HepG2 (cell line): ENCODE data around the gene TAPBP. TPM values are rescaled to one million over a fixed set of nuclear protein-coding genes. Genes with fewer than 3 reads are reported as not detected.

Experiments
- ATAC-seq: fragments of 200-7000 bp; cut with Tn5 transposase; 3 replicates; pipeline ENCODE4 v1.9.1; 2020; ENCODE audit warnings: mild to moderate bottlenecking, moderate library complexity
- BruUV-seq: library from RNA; stranded (reverse); fragments of 400-500 nt; replicated peaks from 2 replicates; lab custom pipeline; 2021; lab: Mats Ljungman, UMichigan
- CTCF ChIA-PET: fragments of 300-600 bp; formaldehyde crosslinking; extraction: SDS; loops from one replicate; lab custom pipeline; 2021; ENCODE audit warnings: low total read pairs, inconsistent platforms, low intra/inter-chr PET ratio; lab: Yijun Ruan, JAX
- POLR2A ChIA-PET: fragments of 350-600 bp; sonication (Branson Sonifier 250); formaldehyde crosslinking; loops from one replicate; lab custom pipeline; 2020; ENCODE audit warnings: antibody characterized with exemption, inconsistent platforms; lab: Yijun Ruan, JAX
- DNase-seq: peaks from one replicate; pipeline ENCODE4 v3.0.0-alpha.2; 2015; ENCODE audit warnings: low spot score
- FAIRE-seq: peaks from 3 replicates; lab custom pipeline; 2011; peaks lifted over from hg19 to GRCh38; lab: Jason Lieb, UNC
- H2AFZ ChIP-seq: one replicate; pipeline ENCODE4 v1.6.1; 2011; ENCODE audit warnings: low read length, inconsistent platforms
- H3K27ac ChIP-seq: fragments of 300-600 bp; 3 replicates; pipeline ENCODE4 v1.8.0; 2011; ENCODE audit warnings: mixed run types, mild to moderate bottlenecking, mixed read lengths, low read length, inconsistent platforms; ENCODE audit not compliant: insufficient read depth; ENCODE audit errors: extremely low read length
- H3K27me3 ChIP-seq, 2 experiments: fragments of 200-600 bp in 1 of 2; 2 replicates in 1 of 2; 3 replicates in 1 of 2; pipeline versions ENCODE4 v1.6.0 to v1.8.0; 2011; ENCODE audit warnings: low read length in 2 of 2, mild to moderate bottlenecking in 2 of 2, moderate library complexity in 2 of 2, inconsistent platforms in 1 of 2; ENCODE audit not compliant: insufficient read depth in 2 of 2, control insufficient read depth in 1 of 2
- H3K36me3 ChIP-seq, 2 experiments: fragments of 200-600 bp in 1 of 2; replicated peaks in 1 of 2; 2 replicates in 1 of 2; 3 replicates in 1 of 2; pipeline versions ENCODE4 v1.5.1 to v1.8.0; 2011; ENCODE audit warnings: low read length in 2 of 2, inconsistent platforms in 1 of 2; ENCODE audit not compliant: insufficient read depth in 2 of 2, control insufficient read depth in 1 of 2
- H3K4me1 ChIP-seq: 2 replicates; pipeline ENCODE4 v1.5.1; 2012; ENCODE audit warnings: low read length, inconsistent platforms; ENCODE audit not compliant: insufficient read depth
- H3K4me2 ChIP-seq: 2 replicates; pipeline ENCODE4 v1.6.0; 2011; ENCODE audit warnings: low read depth, low read length, inconsistent platforms
- H3K4me3 ChIP-seq, 3 experiments: fragments of 200-600 bp in 1 of 3; sonication (generic), shearing (Covaris generic) in 1 of 3; replicated peaks in 1 of 3; 2 replicates each; pipeline ENCODE4 v1.5.1; 2011 to 2016; ENCODE audit warnings: low read length in 3 of 3, inconsistent platforms in 2 of 3, low read depth in 2 of 3, mild to moderate bottlenecking in 2 of 3, control low read depth in 1 of 3, mixed read lengths in 1 of 3; ENCODE audit not compliant: insufficient read depth in 1 of 3
- H3K79me2 ChIP-seq: one replicate; pipeline ENCODE4 v1.6.1; 2011; ENCODE audit warnings: low read length, inconsistent platforms; ENCODE audit not compliant: insufficient read depth
- H3K9ac ChIP-seq: 2 replicates; pipeline ENCODE4 v1.6.0; 2011; ENCODE audit warnings: mild to moderate bottlenecking, low read depth, low read length, inconsistent platforms; ENCODE audit not compliant: insufficient read depth
- H3K9me3 ChIP-seq: 2 replicates; pipeline ENCODE4 v1.5.1; 2012; ENCODE audit warnings: mild to moderate bottlenecking, low read length
- H4K20me1 ChIP-seq: 2 replicates; pipeline ENCODE4 v1.6.0; 2011; ENCODE audit warnings: inconsistent platforms, mild to moderate bottlenecking, low read length, moderate library complexity; ENCODE audit not compliant: insufficient read depth
- ATF6 ChIP-seq: sonication (generic); formaldehyde crosslinking; conservative IDR thresholded peaks from 2 replicates; pipeline ENCODE4 v1.4.0; 2020; ENCODE audit warnings: missing genetic modification reagents
- GATAD1 ChIP-seq: IDR thresholded peaks from 2 replicates; pipeline ENCODE4 v1.6.1; 2016; ENCODE audit warnings: missing genetic modification reagents, missing compliant biosample characterization
- HOXA3 ChIP-seq: sonication (generic); formaldehyde crosslinking; IDR thresholded peaks from 2 replicates; pipeline ENCODE4 v1.5.0; 2020; ENCODE audit warnings: missing genetic modification reagents
- LBX2 ChIP-seq: sonication (generic); formaldehyde crosslinking; IDR thresholded peaks from 2 replicates; pipeline ENCODE4 v1.5.0; 2020; ENCODE audit warnings: missing genetic modification reagents, mild to moderate bottlenecking, borderline replicate concordance
- NFYC ChIP-seq: IDR thresholded peaks from 2 replicates; pipeline ENCODE4 v1.6.1; 2016; ENCODE audit warnings: missing genetic modification reagents, missing compliant biosample characterization
- WIZ ChIP-seq: sonication (generic); formaldehyde crosslinking; IDR thresholded peaks from 2 replicates; pipeline ENCODE4 v1.5.1; 2020; ENCODE audit warnings: mild to moderate bottlenecking, missing genetic modification reagents
- ZNF331 ChIP-seq: sonication (generic); formaldehyde crosslinking; IDR thresholded peaks from 2 replicates; pipeline ENCODE4 v1.4.0; 2020; ENCODE audit warnings: missing genetic modification reagents
- ZNF639 ChIP-seq: conservative IDR thresholded peaks from 2 replicates; pipeline ENCODE4 v1.6.1; 2018; ENCODE audit warnings: missing genetic modification reagents
- ZNF891 ChIP-seq: sonication (generic); formaldehyde crosslinking; IDR thresholded peaks from 2 replicates; pipeline ENCODE4 v1.5.0; 2020; ENCODE audit warnings: mild to moderate bottlenecking, missing genetic modification reagents
- WGBS: methylation state at CpG from one replicate; pipeline ENCODE4 v1.1.6; 2017; ENCODE audit warnings: low lambda C conversion rate; 5-methylcytosine and 5-hydroxymethylcytosine counted together
- in situ Hi-C: cut with HindIII; loops from 2 replicates; pipeline ENCODE4 v1.10.0; 2017; ENCODE audit warnings: low pct_unique_long_range_greater_than_20kb; ENCODE audit not compliant: extremely low pct_ligation_motif_present
- intact Hi-C: fragments of 100-400 bp; cut with micrococcal nuclease; formaldehyde crosslinking; loops from one replicate; pipeline ENCODE4 v1.10.0; 2022; ENCODE audit not compliant: unreplicated experiment
- polyA plus RNA-seq, 8 experiments: library from polyadenylated mRNA; depleted of rRNA in 3 of 8; stranded (reverse) in 7 of 8; unstranded in 1 of 8; fragments of >200 nt; fragmentation: Illumina TruSeq in 4 of 8; extraction: Trizol in 4 of 8; gene quantifications; 2 replicates each; pipeline versions ENCODE4 v1.2.1 to v1.2.3, GENCODE V29; 2011 to 2016; ENCODE audit warnings: low read depth in 4 of 8, missing spikeins in 1 of 8, mixed read lengths in 1 of 8; ENCODE audit not compliant: insufficient read depth in 1 of 8
- total RNA-seq, 5 experiments: library from RNA; depleted of rRNA; stranded (reverse); fragments of >200 nt; fragmentation: Illumina TruSeq; extraction: Trizol; gene quantifications; 2 replicates each; pipeline ENCODE4 v1.2.3, GENCODE V29; 2016; ENCODE audit warnings: low read depth in 1 of 5
- TF ChIP-seq, protein P1 (sequence below): sonication (generic); formaldehyde crosslinking; IDR thresholded peaks from 2 replicates; pipeline ENCODE4 v1.8.1; 2023; ENCODE audit warnings: mild to moderate bottlenecking, missing genetic modification reagents
- TF ChIP-seq, protein P2 (sequence below): sonication (generic); formaldehyde crosslinking; IDR thresholded peaks from 2 replicates; pipeline ENCODE4 v1.9.0; 2021; ENCODE audit warnings: missing genetic modification reagents, borderline replicate concordance
- TF ChIP-seq, protein P3 (sequence below): sonication (generic); formaldehyde crosslinking; IDR thresholded peaks from 2 replicates; pipeline ENCODE4 v1.5.0; 2020; ENCODE audit warnings: missing genetic modification reagents

Gene TAPBP
- total and polyA plus RNA-seq, 2 of the 13 experiments (the other 11 are each of a cell fraction or from before 2014, with no cell fraction given), result 27.4 to 32.3 TPM

DNA sequence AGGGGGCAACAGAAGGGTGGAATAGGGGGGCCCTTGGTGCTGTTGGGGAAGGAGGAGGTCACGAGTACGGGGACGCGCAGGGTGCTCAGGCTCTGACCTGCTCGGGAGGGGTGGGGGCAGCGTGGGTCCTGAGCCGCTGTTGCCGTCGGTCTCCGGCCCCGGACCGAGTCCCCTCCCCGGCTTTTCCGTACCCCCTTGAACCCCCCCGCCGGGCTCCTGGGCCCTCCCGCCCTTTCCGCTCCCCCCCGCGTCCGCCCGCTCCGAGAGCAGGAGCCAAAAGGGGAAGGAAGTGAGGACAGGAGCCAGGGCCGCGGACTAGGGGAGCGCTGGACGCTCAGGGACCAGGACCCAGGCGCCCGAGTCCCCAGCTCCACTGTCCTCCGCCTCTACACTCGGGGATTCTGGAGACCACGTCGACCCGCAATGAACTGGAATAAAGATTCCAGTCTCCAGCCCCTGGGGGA lies 15.1 kb downstream of the TAPBP start, which contains the start of gene RGL2 (continued):
- TF ChIP-seq, protein P1, sequence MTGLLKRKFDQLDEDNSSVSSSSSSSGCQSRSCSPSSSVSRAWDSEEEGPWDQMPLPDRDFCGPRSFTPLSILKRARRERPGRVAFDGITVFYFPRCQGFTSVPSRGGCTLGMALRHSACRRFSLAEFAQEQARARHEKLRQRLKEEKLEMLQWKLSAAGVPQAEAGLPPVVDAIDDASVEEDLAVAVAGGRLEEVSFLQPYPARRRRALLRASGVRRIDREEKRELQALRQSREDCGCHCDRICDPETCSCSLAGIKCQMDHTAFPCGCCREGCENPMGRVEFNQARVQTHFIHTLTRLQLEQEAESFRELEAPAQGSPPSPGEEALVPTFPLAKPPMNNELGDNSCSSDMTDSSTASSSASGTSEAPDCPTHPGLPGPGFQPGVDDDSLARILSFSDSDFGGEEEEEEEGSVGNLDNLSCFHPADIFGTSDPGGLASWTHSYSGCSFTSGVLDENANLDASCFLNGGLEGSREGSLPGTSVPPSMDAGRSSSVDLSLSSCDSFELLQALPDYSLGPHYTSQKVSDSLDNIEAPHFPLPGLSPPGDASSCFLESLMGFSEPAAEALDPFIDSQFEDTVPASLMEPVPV (CRISPR knock-in tag), result no peak
- TF ChIP-seq ATF6 (CRISPR knock-in tag), result peak; percentile 14; the same call in 1 of the 2 replicates

DNA sequence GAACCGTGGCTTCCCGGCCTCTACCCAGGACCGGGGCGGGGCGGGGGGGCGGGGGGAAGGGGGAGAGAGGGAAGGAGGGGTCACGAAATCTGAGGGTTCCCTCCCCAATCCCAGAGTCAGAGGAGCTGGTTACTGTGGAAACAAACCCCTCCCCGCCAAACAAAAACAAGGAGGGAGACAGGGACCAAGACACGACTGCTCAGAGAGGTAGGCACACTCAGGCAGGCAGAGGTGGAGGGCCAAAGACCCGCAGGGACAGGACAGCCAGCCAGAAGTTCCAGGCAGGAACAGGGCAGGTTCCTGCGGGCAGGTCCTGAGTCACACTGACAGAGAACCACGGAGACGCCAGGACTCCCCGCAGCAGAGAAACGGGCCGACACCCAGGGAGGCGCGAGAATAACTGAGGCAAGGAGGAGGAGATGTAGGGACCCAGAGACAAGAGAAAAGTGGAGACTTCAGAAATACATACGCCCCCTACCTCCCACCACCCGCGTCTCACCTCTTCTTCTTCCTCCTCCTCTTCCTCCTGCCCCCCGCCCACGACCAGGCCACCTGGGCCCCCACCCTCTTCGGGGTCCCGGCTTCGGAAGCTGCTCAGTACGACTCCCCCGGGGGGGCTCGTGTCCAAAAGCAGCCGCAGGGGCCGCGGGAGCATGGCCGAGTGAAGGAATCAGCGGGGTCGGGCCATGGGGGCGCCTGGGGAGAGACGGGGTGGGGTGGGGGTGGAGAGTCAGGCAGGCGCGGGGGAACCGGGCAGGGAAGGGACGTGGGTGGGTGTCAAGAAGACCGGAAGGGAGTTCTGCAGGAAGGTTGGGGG lies 15.7 kb downstream of the TAPBP start:
- peaks cover 27% of the 10 kb centered on the region for H3K4me1 ChIP-seq
- H3K36me3 ChIP-seq, result peaks cover 5 to 10% of the 10 kb centered on the region in 2 experiments; a peak in 2 of 5 replicates
- peak overlapping the region; percentile 92 for H3K4me2 ChIP-seq
- ATAC-seq (peak; percentile 53), DNase-seq (peak; percentile 80), FAIRE-seq (peak; percentile 56)
- WGBS, result 2% methylated on average over 42 of the region's 42 CpGs
- BruUV-seq, result no TSS peak
- H3K27me3 ChIP-seq, result no peaks in the 10 kb centered on the region; a peak in 1 of 5 replicates
- peaks cover 12% of the 10 kb centered on the region for H3K79me2 ChIP-seq
- peak overlapping the region; percentile 92 for H3K9ac ChIP-seq
- ChIA-PET CTCF (interaction anchor here (1.2 to 3.3 kb wide), 3 partner anchors 9 to 93 kb away, joined by 3 to 52 read pairs (median 3); partner anchors contain the start of genes KIFC1, PFDN6 and WDR46), POLR2A (interaction anchor here (1.1 to 4.1 kb wide), 16 partner anchors 9 to 326 kb away, joined by 3 to 57 read pairs (median 8); partner anchors contain the start of genes B3GALT4, HSD17B8, PFDN6 and RPS18)
- no peak overlapping the region for H2AFZ ChIP-seq
- H3K27ac ChIP-seq, result peak overlapping the region; percentile 93
- H4K20me1 ChIP-seq, result no peaks in the 10 kb centered on the region
- no peaks in the 10 kb centered on the region for H3K9me3 ChIP-seq
- peak overlapping the region; percentile 75 to 88 (median 79) for H3K4me3 ChIP-seq
- intact Hi-C loops (loop anchor here (1.0 kb wide), 1 partner anchor 9 kb away; the partner anchor contains the start of genes PFDN6 and WDR46), in situ Hi-C loops (loop anchor here (5.0 to 25.0 kb wide), 2 partner anchors 96 to 114 kb away; partner anchors contain the start of genes CUTA, HSD17B8, PHF1 and RXRB)
- TF ChIP-seq HOXA3 (no peak), NFYC (CRISPR knock-in tag) (no peak), ZNF639 (CRISPR knock-in tag) (no peak), ZNF331 (no peak), LBX2 (no peak), ZNF891 (CRISPR knock-in tag) (no peak), WIZ (CRISPR knock-in tag) (no peak), GATAD1 (CRISPR knock-in tag) (0 out of 2 replicates have a peak, but pooled peaks have one; percentile 39)
- TF ChIP-seq, protein P2, sequence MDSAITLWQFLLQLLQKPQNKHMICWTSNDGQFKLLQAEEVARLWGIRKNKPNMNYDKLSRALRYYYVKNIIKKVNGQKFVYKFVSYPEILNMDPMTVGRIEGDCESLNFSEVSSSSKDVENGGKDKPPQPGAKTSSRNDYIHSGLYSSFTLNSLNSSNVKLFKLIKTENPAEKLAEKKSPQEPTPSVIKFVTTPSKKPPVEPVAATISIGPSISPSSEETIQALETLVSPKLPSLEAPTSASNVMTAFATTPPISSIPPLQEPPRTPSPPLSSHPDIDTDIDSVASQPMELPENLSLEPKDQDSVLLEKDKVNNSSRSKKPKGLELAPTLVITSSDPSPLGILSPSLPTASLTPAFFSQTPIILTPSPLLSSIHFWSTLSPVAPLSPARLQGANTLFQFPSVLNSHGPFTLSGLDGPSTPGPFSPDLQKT (CRISPR knock-in tag), result no peak
- TF ChIP-seq, protein P3, sequence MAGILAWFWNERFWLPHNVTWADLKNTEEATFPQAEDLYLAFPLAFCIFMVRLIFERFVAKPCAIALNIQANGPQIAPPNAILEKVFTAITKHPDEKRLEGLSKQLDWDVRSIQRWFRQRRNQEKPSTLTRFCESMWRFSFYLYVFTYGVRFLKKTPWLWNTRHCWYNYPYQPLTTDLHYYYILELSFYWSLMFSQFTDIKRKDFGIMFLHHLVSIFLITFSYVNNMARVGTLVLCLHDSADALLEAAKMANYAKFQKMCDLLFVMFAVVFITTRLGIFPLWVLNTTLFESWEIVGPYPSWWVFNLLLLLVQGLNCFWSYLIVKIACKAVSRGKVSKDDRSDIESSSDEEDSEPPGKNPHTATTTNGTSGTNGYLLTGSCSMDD (CRISPR knock-in tag), result no peak
